Prostate gland (tissue), 2 donors: ENCODE data around the gene LEUTX. TPM values are rescaled to one million over a fixed set of nuclear protein-coding genes. Genes with fewer than 3 reads are reported as not detected.

ENCODE experiments used
- DNase-seq: peaks from one replicate; pipeline ENCODE4 v3.0.0-alpha.2; 2019; ENCODE audit warnings: low spot score
- H3K27ac ChIP-seq, 2 donors: fragments of 200-600 bp; sonication (generic); 2 replicates each; pipeline ENCODE4 v1.5.1; 2017 to 2019
- H3K27me3 ChIP-seq: fragments of 200-600 bp; sonication (generic); replicated peaks from 2 replicates; pipeline ENCODE4 v1.5.1; 2019; ENCODE audit not compliant: insufficient read depth
- H3K36me3 ChIP-seq, 2 donors: fragments of 200-600 bp; sonication (generic); 1 replicate in 1 of 2; 2 replicates in 1 of 2; pipeline versions ENCODE4 v1.5.1 to v1.8.1; 2017 to 2019
- H3K4me1 ChIP-seq: fragments of 200-600 bp; sonication (generic); replicated peaks from 2 replicates; pipeline ENCODE4 v1.5.1; 2019
- H3K4me3 ChIP-seq, 2 donors: fragments of 200-600 bp; sonication (generic); 2 replicates each; pipeline ENCODE4 v1.5.1; 2017 to 2019
- H3K9me3 ChIP-seq: fragments of 200-600 bp; sonication (generic); 2 replicates; pipeline ENCODE4 v1.5.1; 2017
- CTCF ChIP-seq, 4 experiments: fragments of 200-600 bp in 2 of 4; fragments of 450-650 bp in 2 of 4; sonication (generic) in 2 of 4; IDR thresholded peaks; 1 replicate in 3 of 4; 2 replicates in 1 of 4; pipeline ENCODE4 v1.5.1; 2016 to 2019; ENCODE audit warnings: antibody characterized with exemption in 4 of 4, mild to moderate bottlenecking in 2 of 4, moderate library complexity in 2 of 4
- POLR2A ChIP-seq: fragments of 450-650 bp; IDR thresholded peaks from one replicate; pipeline ENCODE4 v1.6.1; 2016; ENCODE audit warnings: antibody characterized with exemption, mild to moderate bottlenecking
- POLR2AphosphoS5 ChIP-seq: sonication (generic); formaldehyde crosslinking; IDR thresholded peaks from one replicate; pipeline ENCODE4 v1.6.1; 2017; ENCODE audit warnings: antibody characterized with exemption
- WGBS: methylation state at CpG from one replicate; pipeline ENCODE4 v1.1.5; 2018; 5-methylcytosine and 5-hydroxymethylcytosine counted together
- intact Hi-C: fragments of 100-400 bp; cut with DNase I; formaldehyde crosslinking; loops from one replicate; pipeline ENCODE4 v1.14.2; 2022
- microRNA-seq: library from miRNA; unstranded; fragments of <30 nt; microRNA quantifications from one replicate; pipeline ENCODE4, GENCODE V29; 2016
- small RNA-seq, 2 donors: library from RNA; depleted of rRNA; stranded (forward); fragments of <200 nt; gene quantifications; one replicate each; pipeline ENCODE3, GENCODE V24; 2016
- total RNA-seq, 2 donors: library from RNA; depleted of rRNA; stranded (reverse); fragments of >200 nt; gene quantifications; one replicate each; pipeline ENCODE4 v1.1.0, GENCODE V29; 2016

LEUTX gene
- total RNA-seq, 2 donors from 2014 or later, result not detected

- peak; percentile 98 for DNase-seq
- peak within 1 kb of the TSS; percentile 80 to 84 for H3K4me3 ChIP-seq
- intact Hi-C loops, result no loop called here
- no peaks in the 10 kb centered on the region for H3K27me3 ChIP-seq
- TF ChIP-seq POLR2A, result no peak
- TF ChIP-seq CTCF (IDR thresholded peaks at IDR 0.05), result peak in 1 of 4 experiments; percentile 5
- peak; percentile 97 for TF ChIP-seq POLR2AphosphoS5
- WGBS, result 0% methylated on average over 43 of the region's 59 CpGs
- H3K9me3 ChIP-seq, result no peaks in the 10 kb centered on the region
- H3K27ac ChIP-seq, result peak within 1 kb of the TSS; percentile 92 to 96
- H3K4me1 ChIP-seq, result peaks cover 8% of the 10 kb centered on the region
- H3K36me3 ChIP-seq, result peaks cover 5 to 19% of the 10 kb centered on the region in 2 donors
Observed at GRCh38 chr19:39833464-39834286, 55.0 kb downstream of the LEUTX start, which contains the start of gene DYRK1B. Gene DYRK1B, minus strand, starts transcription at chr19:39834162. Its CDS starts 2,295 bp downstream, at chr19:39831867.

GRCh38 chr19:39834287-39834841 lies 55.7 kb downstream of the LEUTX start:
- 44% methylated on average over 19 of the region's 19 CpGs for WGBS
- peak overlapping the region; percentile 92 to 96 for H3K27ac ChIP-seq
- H3K27me3 ChIP-seq, result no peaks in the 10 kb centered on the region
- peak overlapping the region; percentile 80 to 84 for H3K4me3 ChIP-seq
- peaks cover 5 to 17% of the 10 kb centered on the region in 2 donors for H3K36me3 ChIP-seq
- intact Hi-C loops, result no loop called here
- H3K9me3 ChIP-seq, result no peaks in the 10 kb centered on the region
- no peak for TF ChIP-seq POLR2A
- no peak for TF ChIP-seq POLR2AphosphoS5
- peak in 1 of 4 experiments; percentile 4 for TF ChIP-seq CTCF (IDR thresholded peaks at IDR 0.05)
- no peak for DNase-seq
- peaks cover 8% of the 10 kb centered on the region for H3K4me1 ChIP-seq

Small RNAs within 50 kb of the gene (microRNA-seq; reads per million reads assigned to microRNA genes)
- gene MIR6719, result not detected

Small RNAs within 50 kb of the gene (small RNA-seq; reads per million reads assigned to genes)
- gene MIR6719, result 0 reads per million in 2 donors

Other genes starting within 250 kb of the LEUTX start
- 1 to 10 TPM; 2.6 to 4.5 TPM for gene EID2B, start 246.0 kb upstream of the LEUTX start, total RNA-seq
- gene EID2, start 238.7 kb upstream of the LEUTX start, total RNA-seq, result 10 to 100 TPM; 21.1 to 25.3 TPM
- gene LGALS13, start 176.3 kb upstream of the LEUTX start, total RNA-seq, result not detected
- not detected for gene LGALS16, start 122.9 kb upstream of the LEUTX start, total RNA-seq
- not detected for gene LGALS14, start 74.4 kb upstream of the LEUTX start, total RNA-seq
- not detected for gene CLC, start 40.8 kb upstream of the LEUTX start, total RNA-seq
- 10 to 100 TPM; 18.2 to 48.7 TPM for gene DYRK1B, start 55.3 kb downstream of the LEUTX start, total RNA-seq
- 100 to 1,000 TPM; 139 to 224 TPM for gene FBL, start 67.5 kb downstream of the LEUTX start, total RNA-seq
- 10 to 100 TPM; 42.4 to 73.5 TPM for gene FCGBP, start 155.8 kb downstream of the LEUTX start, total RNA-seq
- 100 to 1,000 TPM in 1 of 2 donors, 10 to 100 TPM in 1; 86.1 to 129 TPM for gene PSMC4, start 192.3 kb downstream of the LEUTX start, total RNA-seq
- gene ZNF546, start 218.2 kb downstream of the LEUTX start, total RNA-seq, result 10 to 100 TPM in 1 of 2 donors, 1 to 10 TPM in 1; 4.6 to 10.6 TPM